ENCODE measurements around the gene MTRF1L. TPM values are rescaled to one million over a fixed set of nuclear protein-coding genes. Genes with fewer than 3 reads are reported as not detected.

MTRF1L gene
- total RNA-seq, 1 donor from 2014 or later: 17.0 TPM

- Mint-ChIP-seq H3K4me3 (no peak overlapping the region), H3K4me1 (peaks cover 23% of the 10 kb centered on the region), H3K9me3 (no peaks in the 10 kb centered on the region), H3K27me3 (ENCODE audit: low read depth) (no peaks in the 10 kb centered on the region), H3K27ac (no peak overlapping the region), H3K36me3 (peaks cover 18% of the 10 kb centered on the region)
- no peak for DNase-seq (ENCODE audit: low spot score in 2 of 2, unreplicated experiment in 2 of 2)
- TF ChIP-seq, protein P1, sequence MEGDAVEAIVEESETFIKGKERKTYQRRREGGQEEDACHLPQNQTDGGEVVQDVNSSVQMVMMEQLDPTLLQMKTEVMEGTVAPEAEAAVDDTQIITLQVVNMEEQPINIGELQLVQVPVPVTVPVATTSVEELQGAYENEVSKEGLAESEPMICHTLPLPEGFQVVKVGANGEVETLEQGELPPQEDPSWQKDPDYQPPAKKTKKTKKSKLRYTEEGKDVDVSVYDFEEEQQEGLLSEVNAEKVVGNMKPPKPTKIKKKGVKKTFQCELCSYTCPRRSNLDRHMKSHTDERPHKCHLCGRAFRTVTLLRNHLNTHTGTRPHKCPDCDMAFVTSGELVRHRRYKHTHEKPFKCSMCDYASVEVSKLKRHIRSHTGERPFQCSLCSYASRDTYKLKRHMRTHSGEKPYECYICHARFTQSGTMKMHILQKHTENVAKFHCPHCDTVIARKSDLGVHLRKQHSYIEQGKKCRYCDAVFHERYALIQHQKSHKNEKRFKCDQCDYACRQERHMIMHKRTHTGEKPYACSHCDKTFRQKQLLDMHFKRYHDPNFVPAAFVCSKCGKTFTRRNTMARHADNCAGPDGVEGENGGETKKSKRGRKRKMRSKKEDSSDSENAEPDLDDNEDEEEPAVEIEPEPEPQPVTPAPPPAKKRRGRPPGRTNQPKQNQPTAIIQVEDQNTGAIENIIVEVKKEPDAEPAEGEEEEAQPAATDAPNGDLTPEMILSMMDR (IDR thresholded peaks at IDR 0.05; ENCODE audit: unreplicated experiment): no peak
Observed at GRCh38 chr6:152978058-152978457, 24.5 kb downstream of the MTRF1L start.

DNA sequence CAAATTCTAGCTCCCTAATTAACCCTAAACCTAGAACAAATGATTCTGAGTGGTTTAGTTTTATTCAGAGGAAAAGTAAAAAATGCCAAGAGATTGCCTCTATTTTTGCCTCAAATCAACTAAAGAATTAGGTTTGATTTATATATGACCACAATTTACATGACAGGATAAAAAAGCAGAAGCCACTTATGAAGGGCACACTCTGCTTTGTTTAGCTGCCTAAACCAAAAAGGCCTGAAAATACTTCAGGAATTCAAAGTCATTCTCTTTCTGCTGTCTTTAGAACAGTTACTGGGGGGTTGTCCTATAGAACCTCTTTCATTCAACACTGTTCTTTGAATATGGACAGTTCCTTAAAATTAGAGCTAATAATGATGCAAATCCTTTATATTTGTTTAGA is 25.0 kb downstream of the MTRF1L start:
- Mint-ChIP-seq H3K36me3 (peaks cover 22% of the 10 kb centered on the region), H3K4me3 (no peak overlapping the region), H3K9me3 (no peaks in the 10 kb centered on the region), H3K27me3 (ENCODE audit: low read depth) (no peaks in the 10 kb centered on the region), H3K27ac (peak overlapping the region; percentile 25), H3K4me1 (peaks cover 23% of the 10 kb centered on the region)
- DNase-seq (ENCODE audit: low spot score in 2 of 2, unreplicated experiment in 2 of 2): no peak
- TF ChIP-seq, protein P1 (IDR thresholded peaks at IDR 0.05; ENCODE audit: unreplicated experiment): no peak

- Mint-ChIP-seq H3K27ac (no peak overlapping the region), H3K4me3 (no peak overlapping the region), H3K4me1 (peaks cover 19% of the 10 kb centered on the region), H3K9me3 (no peaks in the 10 kb centered on the region), H3K36me3 (peaks cover 29% of the 10 kb centered on the region), H3K27me3 (ENCODE audit: low read depth) (no peaks in the 10 kb centered on the region)
- TF ChIP-seq, protein P1 (IDR thresholded peaks at IDR 0.05; ENCODE audit: unreplicated experiment): no peak
- no peak for DNase-seq (ENCODE audit: low spot score in 2 of 2, unreplicated experiment in 2 of 2)
Observed at GRCh38 chr6:152976749-152977148, 25.8 kb downstream of the MTRF1L start.

- Mint-ChIP-seq H3K4me3 (no peak overlapping the region), H3K4me1 (peaks cover 7% of the 10 kb centered on the region), H3K9me3 (peaks cover 7% of the 10 kb centered on the region), H3K27ac (no peak overlapping the region), H3K36me3 (peaks cover 39% of the 10 kb centered on the region), H3K27me3 (ENCODE audit: low read depth) (no peaks in the 10 kb centered on the region)
- TF ChIP-seq, protein P1 (IDR thresholded peaks at IDR 0.05; ENCODE audit: unreplicated experiment): no peak
- no peak for DNase-seq (ENCODE audit: low spot score in 2 of 2, unreplicated experiment in 2 of 2)
Observed at GRCh38 chr6:152975204-152975915, 27.1 kb downstream of the MTRF1L start.

DNA sequence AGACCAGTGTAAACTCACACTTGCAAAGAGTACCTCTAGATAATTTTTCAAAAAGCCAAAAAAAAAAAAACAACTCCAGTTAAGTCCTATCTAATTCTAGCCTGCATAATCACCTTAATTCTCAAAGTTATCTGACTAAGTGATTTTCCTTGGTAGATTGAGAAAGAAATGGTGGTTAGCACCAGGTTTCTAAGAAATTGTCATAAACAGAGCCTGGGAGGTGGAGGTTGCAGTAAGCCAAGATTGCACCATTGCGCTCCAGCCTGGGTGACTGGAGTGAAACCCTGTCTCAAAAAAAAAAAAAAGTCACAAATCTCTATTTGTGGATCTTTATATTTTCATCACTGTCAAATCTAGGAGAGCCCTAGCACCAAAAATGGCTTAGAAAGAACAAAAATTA is 28.6 kb downstream of the MTRF1L start:
- DNase-seq (ENCODE audit: low spot score in 2 of 2, unreplicated experiment in 2 of 2): no peak
- TF ChIP-seq, protein P1 (IDR thresholded peaks at IDR 0.05; ENCODE audit: unreplicated experiment): no peak
- Mint-ChIP-seq H3K4me3 (no peak overlapping the region), H3K36me3 (peaks cover 54% of the 10 kb centered on the region), H3K27ac (no peak overlapping the region), H3K4me1 (no peaks in the 10 kb centered on the region), H3K27me3 (ENCODE audit: low read depth) (no peaks in the 10 kb centered on the region), H3K9me3 (peaks cover 20% of the 10 kb centered on the region)
